ENCODE measurements around the gene MRPL12. TPM values are rescaled to one million over a fixed set of nuclear protein-coding genes. Genes with fewer than 3 reads are reported as not detected.

MRPL12 gene
- total and polyA plus RNA-seq, 4 experiments from 2014 or later: 21.9 to 47.5 (median 34.0) TPM

GRCh38 chr17:81686614-81687013 is 16.6 kb upstream of the MRPL12 start:
- Histone ChIP-seq H3K36me3 (ENCODE audit: insufficient read depth, low read length) (peaks cover 55% of the 10 kb centered on the region), H3K4me3 (ENCODE audit: low read length in 2 of 2) (no peak overlapping the region), H3K9me3 (ENCODE audit: control insufficient read depth in 1 of 2, low read length in 2 of 2) (no peaks in the 10 kb centered on the region), H3K27me3 (ENCODE audit: insufficient read depth, low read length) (no peaks in the 10 kb centered on the region), H3K4me1 (ENCODE audit: insufficient read depth, low read length) (peaks cover 31% of the 10 kb centered on the region), H3K27ac (ENCODE audit: low read depth, low read length) (no peak overlapping the region)
- Mint-ChIP-seq H3K9me3 (peaks cover 0 to 3% (median 0%) of the 10 kb centered on the region in 8 donors), H3K27ac (peak overlapping the region in 3 of 7 donors; percentile 22 to 74 (median 30)), H3K4me3 (peak overlapping the region in 1 of 8 donors; percentile 42), H3K36me3 (peaks cover 14 to 52% of the 10 kb centered on the region in 2 donors), H3K4me1 (peaks cover 20 to 56% (median 27%) of the 10 kb centered on the region in 4 donors), H3K27me3 (no peaks in the 10 kb centered on the region)
- ChIA-PET CTCF (ENCODE audit: partially characterized antibody) (no interaction called here), POLR2A (ENCODE audit: partially characterized antibody) (no interaction called here)
- intact Hi-C loops (cut with micrococcal nuclease): no loop called here
- DNase-seq: no peak

GRCh38 chr17:81687770-81688541 is 15.2 kb upstream of the MRPL12 start:
- ChIA-PET POLR2A (ENCODE audit: partially characterized antibody) (interaction anchor here (1.0 kb wide), 1 partner anchor 8 kb away, joined by 4 read pairs; no protein-coding TSS in a partner anchor), CTCF (ENCODE audit: partially characterized antibody) (interaction anchor here (0.9 kb wide), 1 partner anchor 12 kb away, joined by 3 read pairs; no protein-coding TSS in a partner anchor)
- no peak for DNase-seq

GRCh38 chr17:81688616-81689015 is 14.6 kb upstream of the MRPL12 start:
- POLR2A ChIA-PET (ENCODE audit: partially characterized antibody): no interaction called here
- Histone ChIP-seq H3K27me3 (ENCODE audit: insufficient read depth, low read length) (no peaks in the 10 kb centered on the region), H3K36me3 (ENCODE audit: insufficient read depth, low read length) (peaks cover 63% of the 10 kb centered on the region), H3K9me3 (ENCODE audit: control insufficient read depth in 1 of 2, low read length in 2 of 2) (no peaks in the 10 kb centered on the region), H3K4me1 (ENCODE audit: insufficient read depth, low read length) (peaks cover 23% of the 10 kb centered on the region), H3K27ac (ENCODE audit: low read depth, low read length) (no peak overlapping the region), H3K4me3 (ENCODE audit: low read length in 2 of 2) (no peak overlapping the region)
- Mint-ChIP-seq H3K27ac (peak overlapping the region in 2 of 7 donors; percentile 17 to 68), H3K4me1 (peaks cover 15 to 39% (median 18%) of the 10 kb centered on the region in 4 donors), H3K9me3 (peaks cover 0 to 2% (median 0%) of the 10 kb centered on the region in 8 donors), H3K36me3 (peaks cover 22 to 55% of the 10 kb centered on the region in 2 donors), H3K4me3 (no peak overlapping the region), H3K27me3 (no peaks in the 10 kb centered on the region)
- intact Hi-C loops (cut with micrococcal nuclease): no loop called here
- CTCF ChIA-PET (ENCODE audit: partially characterized antibody): no interaction called here
- no peak for DNase-seq

More at GRCh38 chr17:81687770-81688541, 15.2 kb upstream of the MRPL12 start:
- H3K4me3 Mint-ChIP-seq: peak overlapping the region in 1 of 8 donors; percentile 39
- Histone ChIP-seq H3K4me1 (ENCODE audit: insufficient read depth, low read length) (peaks cover 25% of the 10 kb centered on the region), H3K4me3 (ENCODE audit: low read length in 2 of 2) (no peak overlapping the region), H3K36me3 (ENCODE audit: insufficient read depth, low read length) (peaks cover 62% of the 10 kb centered on the region), H3K9me3 (ENCODE audit: control insufficient read depth in 1 of 2, low read length in 2 of 2) (no peaks in the 10 kb centered on the region), H3K27me3 (ENCODE audit: insufficient read depth, low read length) (no peaks in the 10 kb centered on the region), H3K27ac (ENCODE audit: low read depth, low read length) (no peak overlapping the region)
- H3K27ac Mint-ChIP-seq: peak overlapping the region in 3 of 7 donors; percentile 35 to 60 (median 60)
- intact Hi-C loops (cut with micrococcal nuclease): no loop called here
- H3K27me3 Mint-ChIP-seq: no peaks in the 10 kb centered on the region
- peaks cover 22 to 57% of the 10 kb centered on the region in 2 donors for H3K36me3 Mint-ChIP-seq
- peaks cover 16 to 44% (median 22%) of the 10 kb centered on the region in 4 donors for H3K4me1 Mint-ChIP-seq
- H3K9me3 Mint-ChIP-seq: peaks cover 0 to 3% (median 0%) of the 10 kb centered on the region in 8 donors

- H3K36me3 Mint-ChIP-seq: peaks cover 22 to 48% of the 10 kb centered on the region in 2 donors
- POLR2A ChIA-PET (ENCODE audit: partially characterized antibody): interaction anchor here (1.6 kb wide), 1 partner anchor 13 kb away, joined by 3 read pairs; the partner anchor contains the start of gene MRPL12
Observed at GRCh38 chr17:81690066-81690465, 13.1 kb upstream of the MRPL12 start.

GRCh38 chr17:81690549-81690948 is 12.6 kb upstream of the MRPL12 start:
- Mint-ChIP-seq H3K27ac (no peak overlapping the region), H3K36me3 (peaks cover 22 to 48% of the 10 kb centered on the region in 2 donors), H3K9me3 (no peaks in the 10 kb centered on the region), H3K4me1 (peaks cover 1 to 22% (median 8%) of the 10 kb centered on the region in 4 donors), H3K4me3 (no peak overlapping the region), H3K27me3 (no peaks in the 10 kb centered on the region)
- intact Hi-C loops (cut with micrococcal nuclease): no loop called here
- H3K36me3 ChIP-seq (ENCODE audit: insufficient read depth, low read length): peaks cover 79% of the 10 kb centered on the region
- no peaks in the 10 kb centered on the region for H3K27me3 ChIP-seq (ENCODE audit: insufficient read depth, low read length)
- H3K4me1 ChIP-seq (ENCODE audit: insufficient read depth, low read length): peaks cover 10% of the 10 kb centered on the region
- no peak for DNase-seq
- ChIA-PET POLR2A (ENCODE audit: partially characterized antibody) (interaction anchor here (1.6 kb wide), 1 partner anchor 13 kb away, joined by 3 read pairs; the partner anchor contains the start of gene MRPL12), CTCF (ENCODE audit: partially characterized antibody) (no interaction called here)
- no peak overlapping the region for H3K27ac ChIP-seq (ENCODE audit: low read depth, low read length)
- no peaks in the 10 kb centered on the region for H3K9me3 ChIP-seq (ENCODE audit: control insufficient read depth in 1 of 2, low read length in 2 of 2)
- no peak overlapping the region for H3K4me3 ChIP-seq (ENCODE audit: low read length in 2 of 2)

More at GRCh38 chr17:81690066-81690465, 13.1 kb upstream of the MRPL12 start:
- Histone ChIP-seq H3K4me3 (ENCODE audit: low read length in 2 of 2) (no peak overlapping the region), H3K27me3 (ENCODE audit: insufficient read depth, low read length) (no peaks in the 10 kb centered on the region), H3K36me3 (ENCODE audit: insufficient read depth, low read length) (peaks cover 76% of the 10 kb centered on the region), H3K27ac (ENCODE audit: low read depth, low read length) (no peak overlapping the region), H3K9me3 (ENCODE audit: control insufficient read depth in 1 of 2, low read length in 2 of 2) (no peaks in the 10 kb centered on the region), H3K4me1 (ENCODE audit: insufficient read depth, low read length) (peaks cover 15% of the 10 kb centered on the region)
- CTCF ChIA-PET (ENCODE audit: partially characterized antibody): no interaction called here
- Mint-ChIP-seq H3K4me1 (peaks cover 6 to 27% (median 10%) of the 10 kb centered on the region in 4 donors), H3K4me3 (no peak overlapping the region), H3K27ac (peak overlapping the region in 1 of 7 donors; percentile 42), H3K27me3 (no peaks in the 10 kb centered on the region), H3K9me3 (no peaks in the 10 kb centered on the region)
- intact Hi-C loops (cut with micrococcal nuclease): no loop called here
- no peak for DNase-seq

- intact Hi-C loops (cut with micrococcal nuclease): no loop called here
- H3K36me3 ChIP-seq (ENCODE audit: insufficient read depth, low read length): peaks cover 72% of the 10 kb centered on the region
Observed at GRCh38 chr17:81691196-81691595, 12.0 kb upstream of the MRPL12 start.

GRCh38 chr17:81691608-81692007 is 11.6 kb upstream of the MRPL12 start:
- CTCF ChIA-PET (ENCODE audit: partially characterized antibody): no interaction called here
- H3K36me3 ChIP-seq (ENCODE audit: insufficient read depth, low read length): peaks cover 69% of the 10 kb centered on the region
- DNase-seq: no peak
- no peaks in the 10 kb centered on the region for H3K9me3 ChIP-seq (ENCODE audit: control insufficient read depth in 1 of 2, low read length in 2 of 2)
- Mint-ChIP-seq H3K4me1 (peaks cover 0 to 14% (median 3%) of the 10 kb centered on the region in 4 donors), H3K27me3 (no peaks in the 10 kb centered on the region), H3K36me3 (peaks cover 19 to 47% of the 10 kb centered on the region in 2 donors), H3K4me3 (no peak overlapping the region), H3K9me3 (no peaks in the 10 kb centered on the region), H3K27ac (no peak overlapping the region)
- H3K27ac ChIP-seq (ENCODE audit: low read depth, low read length): no peak overlapping the region
- intact Hi-C loops (cut with micrococcal nuclease): no loop called here
- POLR2A ChIA-PET (ENCODE audit: partially characterized antibody): interaction anchor here (1.6 kb wide), 1 partner anchor 12 kb away, joined by 3 read pairs; the partner anchor contains the start of gene MRPL12
- H3K4me3 ChIP-seq (ENCODE audit: low read length in 2 of 2): no peak overlapping the region
- H3K4me1 ChIP-seq (ENCODE audit: insufficient read depth, low read length): no peaks in the 10 kb centered on the region
- no peaks in the 10 kb centered on the region for H3K27me3 ChIP-seq (ENCODE audit: insufficient read depth, low read length)

More at GRCh38 chr17:81691196-81691595, 12.0 kb upstream of the MRPL12 start:
- Histone ChIP-seq H3K4me1 (ENCODE audit: insufficient read depth, low read length) (peaks cover 3% of the 10 kb centered on the region), H3K4me3 (ENCODE audit: low read length in 2 of 2) (no peak overlapping the region), H3K27ac (ENCODE audit: low read depth, low read length) (no peak overlapping the region), H3K9me3 (ENCODE audit: control insufficient read depth in 1 of 2, low read length in 2 of 2) (no peaks in the 10 kb centered on the region), H3K27me3 (ENCODE audit: insufficient read depth, low read length) (no peaks in the 10 kb centered on the region)
- peaks cover 21 to 49% of the 10 kb centered on the region in 2 donors for H3K36me3 Mint-ChIP-seq
- no peak overlapping the region for H3K4me3 Mint-ChIP-seq
- H3K27me3 Mint-ChIP-seq: no peaks in the 10 kb centered on the region
- no peak overlapping the region for H3K27ac Mint-ChIP-seq
- ChIA-PET POLR2A (ENCODE audit: partially characterized antibody) (interaction anchor here (1.6 kb wide), 1 partner anchor 12 kb away, joined by 3 read pairs; the partner anchor contains the start of gene MRPL12), CTCF (ENCODE audit: partially characterized antibody) (no interaction called here)
- H3K4me1 Mint-ChIP-seq: peaks cover 0 to 16% (median 5%) of the 10 kb centered on the region in 4 donors
- no peaks in the 10 kb centered on the region for H3K9me3 Mint-ChIP-seq
- DNase-seq: no peak
